CD4-positive, alpha-beta T cell treated with Interferon alpha-2 for 1 hour (primary cell): ENCODE measurements around the gene KRT33B.
"Not testable (repeated sequence)": the region's sequence is repeated elsewhere in the genome, so short reads cannot be mapped to it uniquely, and the experiment has no call there.

Experiments used
- DNase-seq, 2 donors: peaks; one replicate each; pipeline ENCODE4 v3.0.0-alpha.2; 2020 to 2022

The KRT33B gene

GRCh38 chr17:41369713-41370112, at the start of gene KRT33B:
Gene KRT33B, minus strand, starts transcription at chr17:41369813. Its CDS starts 63 bp downstream, at chr17:41369750.
- no peak for DNase-seq

- DNase-seq, result no peak
Measured at GRCh38 chr17:41418116-41418860, 48.7 kb upstream of the KRT33B start.

DNA sequence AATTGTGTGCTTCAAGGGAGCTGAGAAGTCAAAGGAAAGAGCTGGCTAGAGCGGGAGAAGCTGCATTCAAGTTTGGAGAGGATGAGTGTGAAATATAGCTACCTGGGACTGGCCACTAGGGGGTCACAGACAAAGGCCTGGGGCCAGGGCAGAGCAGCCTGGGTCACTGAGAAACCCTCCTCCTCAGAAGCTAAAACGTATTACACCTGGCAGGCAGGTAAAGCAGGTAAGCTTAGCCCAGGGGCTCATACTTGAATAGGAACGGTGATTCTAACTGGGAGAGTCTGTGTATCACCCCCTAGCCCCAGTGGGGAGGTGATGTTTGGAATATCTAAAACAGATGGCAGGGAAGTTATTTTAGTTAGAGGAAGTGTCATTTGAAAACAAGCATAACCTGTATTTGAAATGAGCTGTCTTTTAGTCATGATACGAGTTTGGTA, 48.0 kb upstream of the KRT33B start:
- no peak for DNase-seq

DNA sequence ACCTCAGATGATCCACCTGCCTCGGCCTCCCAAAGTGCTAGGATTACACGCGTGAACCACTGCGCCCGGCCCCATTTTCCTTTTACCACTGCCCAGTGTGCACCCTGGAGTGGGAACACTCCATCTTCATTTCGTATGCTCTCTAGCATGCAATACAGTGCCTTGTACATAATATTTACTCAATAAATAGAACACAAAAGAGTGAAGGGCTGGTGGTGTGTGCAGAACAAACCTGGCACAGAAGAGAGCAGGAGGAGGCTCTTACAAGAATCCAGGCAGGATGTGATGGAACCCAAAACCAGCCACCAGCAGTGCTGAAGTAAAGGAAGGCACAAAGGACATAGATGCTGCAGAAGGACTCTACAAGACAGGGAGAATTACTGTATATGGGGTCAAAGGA, 47.5 kb upstream of the KRT33B start:
- no peak for DNase-seq

- no peak for DNase-seq
Measured at GRCh38 chr17:41416479-41416878, 46.9 kb upstream of the KRT33B start.

DNA sequence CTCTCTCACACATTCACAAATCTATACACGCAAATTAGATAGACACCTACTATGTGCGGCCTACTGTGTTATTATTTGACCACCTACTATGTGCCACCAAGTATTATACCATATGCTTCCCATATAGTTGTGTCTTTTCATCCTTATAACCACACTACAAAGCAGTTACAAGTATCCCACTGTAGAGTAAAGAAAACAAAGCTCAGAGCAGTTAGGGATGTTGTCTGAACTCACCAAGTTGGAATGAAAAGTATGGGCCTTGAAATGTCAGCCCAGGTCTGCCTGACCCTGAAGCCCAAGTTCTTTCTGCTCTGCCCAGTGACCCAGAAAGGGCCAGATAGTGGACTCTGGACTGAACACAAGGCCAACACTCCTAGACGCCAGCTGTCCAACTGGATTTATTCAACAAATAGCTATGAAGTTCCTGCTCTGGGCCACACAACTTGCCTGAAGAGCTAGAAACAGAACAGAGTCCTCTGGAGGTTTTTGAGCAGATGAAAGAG, 46.3 kb upstream of the KRT33B start:
- DNase-seq, result no peak

DNA sequence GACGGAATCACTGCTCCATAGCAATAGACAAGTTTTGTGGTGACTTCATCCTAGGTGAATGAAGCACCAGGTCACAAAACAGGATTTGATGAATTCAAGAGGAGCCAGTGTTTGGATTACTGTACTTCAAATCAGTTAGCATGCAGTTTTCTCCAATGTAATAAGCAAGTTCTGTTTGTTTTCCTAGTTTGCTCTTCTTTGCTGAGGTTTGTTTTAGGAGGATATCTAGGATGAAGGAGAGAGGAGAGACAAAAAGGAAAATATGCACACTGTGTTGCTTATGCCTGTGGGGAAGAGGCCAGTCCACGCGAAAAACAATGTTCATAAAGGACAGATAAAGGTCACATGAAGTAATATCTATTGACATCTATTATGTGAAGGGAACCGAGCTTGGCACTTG, 45.8 kb upstream of the KRT33B start:
- no peak for DNase-seq

DNA sequence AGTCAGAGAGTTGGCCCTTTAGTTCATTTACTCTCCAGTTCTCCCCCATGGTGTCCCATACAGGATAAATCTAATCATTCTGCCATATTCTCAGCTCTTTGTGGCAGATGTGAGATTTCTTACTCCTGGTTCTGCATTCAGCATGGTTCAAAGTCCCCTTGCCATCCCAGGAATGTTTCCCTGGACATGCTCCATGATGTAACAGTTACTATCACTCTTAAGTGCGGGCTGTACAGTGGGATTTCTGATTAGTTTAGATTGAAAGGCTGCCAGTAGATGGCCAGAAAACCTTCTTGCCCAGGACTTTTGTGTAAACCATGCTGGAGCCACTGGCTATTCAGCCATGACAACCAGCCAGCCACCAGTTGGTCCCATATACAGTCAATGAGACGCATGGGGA, 44.4 kb upstream of the KRT33B start:
- no peak for DNase-seq

- no peak for DNase-seq
Measured at GRCh38 chr17:41413353-41413957, 43.8 kb upstream of the KRT33B start.

GRCh38 chr17:41411072-41411840, 41.6 kb upstream of the KRT33B start:
- no peak for DNase-seq

- no peak for DNase-seq
Measured at GRCh38 chr17:41407226-41407625, 37.6 kb upstream of the KRT33B start.

GRCh38 chr17:41406205-41406604, 36.6 kb upstream of the KRT33B start:
- no peak for DNase-seq

GRCh38 chr17:41404024-41404671, 34.5 kb upstream of the KRT33B start:
- DNase-seq, result no peak

DNA sequence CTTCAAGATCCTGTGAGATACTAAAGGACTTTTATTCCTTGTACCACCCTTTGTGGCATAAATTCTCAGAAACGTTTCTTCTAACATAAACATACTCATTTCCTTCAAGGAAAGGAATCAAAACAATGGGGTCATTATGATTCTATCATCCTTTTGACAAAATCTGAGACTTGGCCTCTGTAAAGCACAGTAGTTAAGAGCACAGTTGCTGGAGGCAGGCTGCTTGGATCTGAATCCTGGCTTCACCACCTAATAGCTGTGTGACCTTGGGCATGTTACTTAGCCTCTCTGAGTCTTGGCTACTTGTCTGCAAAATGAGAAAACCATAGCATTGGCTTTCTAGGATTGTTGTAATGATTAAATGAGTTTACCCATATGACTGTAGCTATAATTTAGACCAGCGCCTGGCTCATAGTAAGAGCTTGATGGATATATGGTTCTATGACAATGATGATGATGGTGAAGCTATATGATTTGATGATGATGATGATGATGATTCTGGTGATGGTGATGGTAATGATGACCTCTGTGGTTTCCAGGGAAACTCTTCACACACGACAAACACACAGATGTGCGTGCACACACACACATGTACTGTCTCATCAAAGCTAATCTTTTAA, 33.9 kb upstream of the KRT33B start:
- peak in 1 of 2 donors; percentile 29 for DNase-seq

DNA sequence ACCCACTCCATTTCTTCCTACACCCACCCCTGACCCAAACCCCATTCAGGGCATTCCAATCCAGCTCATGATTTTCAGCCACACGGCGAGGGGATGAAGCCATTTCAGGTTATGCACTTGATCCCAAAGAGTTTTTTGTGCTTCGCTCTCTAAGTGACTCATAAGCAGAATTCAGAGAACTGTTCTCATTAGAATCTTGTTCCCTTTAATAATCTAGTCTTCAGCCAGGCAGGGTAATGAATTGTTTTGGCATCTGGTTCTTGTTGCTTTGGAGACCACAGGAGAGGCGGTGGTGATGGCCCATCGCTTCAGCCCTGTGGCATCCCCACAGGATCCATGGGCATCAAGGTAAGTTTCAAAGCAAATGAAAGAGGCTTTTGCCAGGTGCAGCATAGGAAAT, 32.5 kb upstream of the KRT33B start:
- no peak for DNase-seq

GRCh38 chr17:41396996-41397660, 27.5 kb upstream of the KRT33B start, which contains the start of gene KRT31:
Gene KRT31, minus strand, starts transcription at chr17:41397608. Its CDS starts 69 bp downstream, at chr17:41397539.
- no peak for DNase-seq

GRCh38 chr17:41396340-41396739, 26.7 kb upstream of the KRT33B start:
- no peak for DNase-seq

DNA sequence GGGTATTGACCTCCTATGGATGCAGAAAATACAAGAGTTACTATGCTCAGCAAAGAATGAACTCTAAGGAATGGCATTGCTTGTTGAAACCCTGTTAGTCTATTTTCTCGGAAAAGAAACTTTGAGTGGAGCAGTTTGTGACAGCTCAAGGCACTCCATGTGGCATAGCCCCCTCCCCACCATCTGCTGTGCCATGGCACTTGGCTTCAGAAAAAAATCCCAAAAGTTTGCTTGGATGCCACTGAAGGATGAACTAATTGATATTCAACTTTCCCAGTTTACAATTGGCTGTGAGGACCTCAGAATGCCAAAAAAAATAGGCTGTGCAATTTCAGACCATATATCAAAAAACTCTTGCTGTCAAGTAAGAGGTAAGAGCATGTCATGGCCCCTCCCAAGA, 26.0 kb upstream of the KRT33B start:
- DNase-seq, result no peak

- not testable (repeated sequence) for DNase-seq
Measured at GRCh38 chr17:41395044-41395443, 25.4 kb upstream of the KRT33B start.

DNA sequence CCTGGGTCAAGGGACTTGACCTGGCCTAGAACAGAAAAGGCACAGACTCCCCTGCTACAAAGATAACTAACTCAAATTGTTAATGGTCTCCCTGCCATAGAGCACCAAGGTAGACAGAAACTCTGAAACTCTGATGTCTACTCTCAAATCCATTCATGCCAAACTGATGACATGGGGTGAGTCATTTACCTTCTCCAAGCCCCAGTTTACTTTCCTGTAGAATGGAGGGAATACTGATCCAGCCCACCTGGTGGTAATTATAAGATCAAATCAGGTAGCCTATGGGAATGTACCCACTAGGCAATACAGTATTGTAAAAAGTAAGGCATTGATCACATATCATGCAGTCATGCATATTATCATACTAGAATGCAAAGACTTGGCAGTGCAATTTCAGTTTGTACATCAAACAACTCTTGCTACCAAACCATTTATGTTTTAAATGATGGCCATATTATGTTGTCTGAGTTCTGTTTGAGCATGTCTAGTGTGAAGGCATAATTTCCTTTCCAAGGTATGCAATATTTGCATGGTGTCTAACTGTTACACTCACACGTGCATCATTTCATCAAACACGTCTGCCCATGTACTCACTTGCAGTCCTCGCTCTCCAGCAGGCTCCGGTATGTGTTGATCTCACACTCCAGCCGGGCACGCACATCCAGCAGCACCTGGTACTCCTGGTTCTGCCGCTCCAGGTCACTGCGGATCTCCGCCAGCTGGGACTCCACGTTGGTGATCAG, 24.8 kb upstream of the KRT33B start:
- DNase-seq, result no peak

DNA sequence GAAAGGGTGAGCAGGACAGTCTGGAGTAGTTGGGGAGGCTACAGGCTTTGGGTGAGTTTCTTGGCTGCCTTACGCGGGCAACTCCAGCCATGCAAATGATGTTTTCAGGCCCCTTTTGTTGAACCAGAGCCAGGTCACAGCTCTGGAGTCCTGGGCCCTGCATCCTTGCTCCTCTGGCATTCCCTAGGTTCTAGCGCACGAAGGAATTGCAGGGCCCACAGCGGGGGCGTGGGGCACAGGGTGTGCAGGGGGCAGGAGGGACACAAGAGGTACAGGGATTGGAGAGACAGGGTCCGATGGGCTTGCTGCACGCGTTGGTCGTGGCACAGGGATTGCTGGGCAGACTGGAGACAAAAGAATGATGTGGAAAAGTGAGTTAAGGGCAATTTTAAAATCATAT, 24.2 kb upstream of the KRT33B start:
- no peak for DNase-seq
